ENCODE results near the gene MUC3A. TPM values are rescaled to one million over a fixed set of nuclear protein-coding genes. Genes with fewer than 3 reads are reported as not detected.

Gene MUC3A
- total and polyA plus RNA-seq, 2 of the 8 experiments (the other 6 are each of a cell fraction or from before 2014, with no cell fraction given): 15.4 to 43.9 TPM

- Histone ChIP-seq H2AK5ac (ENCODE audit: low read depth, low read length) (peak overlapping the region; percentile 85; the same call in 1 of the 2 replicates), H2BK12ac (ENCODE audit: low read depth, low read length) (peak overlapping the region; percentile 76; the same call in 1 of the 2 replicates), H3K4me1 (replicated peaks in 1 of 4; ENCODE audit: control insufficient read depth in 3 of 4, insufficient read depth in 4 of 4, low read length in 3 of 4) (peaks cover 9 to 26% (median 22%) of the 10 kb centered on the region in 4 experiments), H2BK20ac (ENCODE audit: low read length) (no peak overlapping the region), H4K8ac (ENCODE audit: extremely low read depth, insufficient read depth, low read length) (no peak overlapping the region), H3K4me3 (ENCODE audit: extremely low read depth in 1 of 4, insufficient read depth in 2 of 4, low read depth in 3 of 4, low read length in 4 of 4) (no peak overlapping the region), H3K27ac (ENCODE audit: low read depth, low read length) (no peak overlapping the region), H3K9ac (replicated peaks in 1 of 4; ENCODE audit: extremely low read depth in 1 of 4, low read depth in 3 of 4, low read length in 3 of 4) (no peak overlapping the region), H3K36me3 (ENCODE audit: control insufficient read depth in 2 of 4, insufficient read depth in 4 of 4, low read length in 3 of 4) (no peaks in the 10 kb centered on the region), H2AFZ (ENCODE audit: low read length) (no peak overlapping the region), H3K23me2 (ENCODE audit: low read depth, low read length) (peaks cover 2% of the 10 kb centered on the region; the same call in 1 of the 2 replicates), H3K9me3 (ENCODE audit: insufficient read depth in 2 of 2, low read depth in 1 of 2, low read length in 1 of 2) (peaks cover 2 to 4% of the 10 kb centered on the region in 2 experiments; a peak in 2 of 4 replicates), H4K20me1 (replicated peaks in 1 of 2; ENCODE audit: control insufficient read depth in 1 of 2, insufficient read depth in 2 of 2, low read length in 2 of 2) (no peaks in the 10 kb centered on the region), H2BK5ac (ENCODE audit: low read depth, low read length) (peak overlapping the region; percentile 81; the same call in 1 of the 2 replicates), H3K27me3 (replicated peaks in 1 of 4; ENCODE audit: control insufficient read depth in 3 of 4, extremely low read depth in 1 of 4, insufficient read depth in 3 of 4, low read length in 3 of 4) (no peaks in the 10 kb centered on the region; a peak in 3 of 7 replicates), H3K4ac (replicated peaks; ENCODE audit: insufficient read length, low read depth, low read length) (peak overlapping the region; percentile 19), H3K4me2 (ENCODE audit: insufficient read depth in 1 of 2, low read depth in 2 of 2, low read length in 2 of 2) (no peak overlapping the region), H3K18ac (ENCODE audit: extremely low read depth, low read length) (no peak overlapping the region; the same call in 1 of the 2 replicates), H4K91ac (replicated peaks; ENCODE audit: insufficient read length, low read length) (no peak overlapping the region), H3K79me1 (ENCODE audit: low read depth, low read length) (no peaks in the 10 kb centered on the region), H3K23ac (ENCODE audit: insufficient read length) (no peak overlapping the region), H3K56ac (replicated peaks; ENCODE audit: insufficient read length, low read depth, low read length) (no peak overlapping the region), H2BK15ac (ENCODE audit: low read length) (no peak overlapping the region), H3K79me2 (ENCODE audit: control insufficient read depth in 1 of 2, insufficient read depth in 2 of 2, low read length in 2 of 2) (no peaks in the 10 kb centered on the region), H2BK120ac (replicated peaks; ENCODE audit: low read depth, low read length) (no peak overlapping the region), H3K14ac (ENCODE audit: insufficient read length) (no peak overlapping the region), H4K5ac (ENCODE audit: insufficient read length, low read depth, low read length) (no peak overlapping the region)
- ChIA-PET POLR2A (ENCODE audit: partially characterized antibody) (interaction anchor here (0.5 to 1.6 kb wide), 3 partner anchors 11 to 199 kb away, joined by 3 to 5 read pairs (median 4); no protein-coding TSS in a partner anchor), CTCF (ENCODE audit: partially characterized antibody) (interaction anchor here (0.5 to 1.6 kb wide), 4 partner anchors 11 to 46 kb away, joined by 3 to 6 read pairs (median 4); no protein-coding TSS in a partner anchor)
- TF ChIP-seq SP2 (IDR thresholded peaks at IDR 0.05; ENCODE audit: low read length): no peak
- TF ChIP-seq CBX5 (IDR thresholded peaks at IDR 0.05; ENCODE audit: low read depth, low read length): no peak
- TF ChIP-seq EGR1 (IDR thresholded peaks at IDR 0.05; ENCODE audit: borderline replicate concordance, low read depth, low read length): no peak
- no peak for TF ChIP-seq JUN (IDR thresholded peaks at IDR 0.05; ENCODE audit: low read depth, low read length)
- TF ChIP-seq KDM4A (IDR thresholded peaks at IDR 0.05; ENCODE audit: low read depth, low read length, severe bottlenecking): no peak
- TF ChIP-seq GTF2F1 (IDR thresholded peaks at IDR 0.05; ENCODE audit: borderline replicate concordance, low read depth, low read length): no peak
- no peak for DNase-seq (ENCODE audit: low read depth in 1 of 2, low spot score in 2 of 2)
- 90% methylated on average over 4 of the region's 4 CpGs; no CpG with 5 or more reads in 1 of the 2 experiments for WGBS, 2 experiments (ENCODE audit: extremely low coverage in 1 of 2, insufficient coverage in 1 of 2, insufficient read length in 1 of 2, insufficient replicate concordance in 2 of 2, low coverage in 1 of 2, low lambda C conversion rate in 2 of 2, missing lambda C conversion rate in 1 of 2)
- no peak for FAIRE-seq
Observed at GRCh38 chr7:100946111-100946510, 3.2 kb upstream of the MUC3A start.

Measured in H1 (cell line).